GM19023 (cell line): ENCODE data around the gene ZNF367.
"Not testable (repeated sequence)": the region's sequence is repeated elsewhere in the genome, so short reads cannot be mapped to it uniquely, and the experiment has no call there.

Experiments used
- ATAC-seq: cut with Tn5 transposase; IDR thresholded peaks from one replicate; pipeline ENCODE4 v1.9.1; 2021; ENCODE audit warnings: mild to moderate bottlenecking, moderate library complexity; ENCODE audit not compliant: unreplicated experiment

Gene ZNF367

DNA sequence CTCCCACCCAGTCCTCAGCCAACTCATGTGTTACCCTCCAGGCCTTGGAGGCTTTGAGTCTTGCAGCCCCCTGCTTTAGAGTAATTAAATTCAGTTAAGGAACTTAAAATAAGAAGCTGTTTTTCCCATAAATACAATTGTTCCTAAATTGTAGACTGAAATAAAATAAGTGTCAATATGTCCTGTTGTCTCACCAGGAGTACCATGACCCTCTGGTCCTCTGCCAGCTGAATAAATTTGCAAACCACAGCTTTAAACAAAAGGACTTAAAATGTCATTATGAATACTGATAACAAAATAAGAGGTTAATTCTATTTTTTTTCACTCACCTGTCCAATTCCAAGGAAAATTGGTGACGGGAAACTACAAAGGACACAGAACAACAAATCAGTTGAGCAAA lies 50.2 kb downstream of the ZNF367 start:
- no peak for ATAC-seq

DNA sequence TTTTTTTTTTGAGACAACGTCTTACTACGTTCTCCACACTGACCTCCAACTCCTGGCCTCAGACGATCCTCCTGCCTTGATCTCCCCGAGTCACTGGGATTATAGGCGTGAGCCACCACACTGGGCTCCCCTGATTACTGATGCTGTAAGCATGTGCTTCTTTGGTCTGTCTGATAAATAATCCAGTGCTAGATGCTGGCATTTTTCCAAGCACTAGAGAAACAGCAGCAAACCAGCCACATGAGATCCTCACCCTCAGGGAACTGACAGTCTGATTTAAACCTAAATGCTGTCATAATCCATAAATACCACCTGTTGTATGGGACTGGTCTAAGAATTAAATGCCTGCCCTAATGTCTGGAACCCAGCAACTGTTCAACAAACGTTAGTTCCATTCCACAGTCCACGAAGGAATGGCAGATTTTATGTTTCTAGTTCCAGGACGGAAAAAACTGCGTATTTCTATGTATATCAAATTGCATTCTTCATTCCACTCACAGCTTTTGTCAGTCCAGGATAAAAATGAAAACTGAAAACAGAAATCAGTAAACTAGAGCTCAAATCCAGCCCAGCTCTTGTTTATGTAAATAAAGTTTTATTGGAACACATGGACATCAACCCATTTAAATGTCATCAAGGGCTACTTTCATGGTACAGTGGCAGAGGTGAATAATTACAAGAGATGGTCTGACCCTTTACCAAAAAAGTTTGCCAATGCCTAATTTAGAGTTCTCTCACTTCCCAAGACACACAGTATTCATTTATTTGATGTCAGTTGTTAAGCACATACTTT lies 54.8 kb downstream of the ZNF367 start:
- no peak for ATAC-seq

DNA sequence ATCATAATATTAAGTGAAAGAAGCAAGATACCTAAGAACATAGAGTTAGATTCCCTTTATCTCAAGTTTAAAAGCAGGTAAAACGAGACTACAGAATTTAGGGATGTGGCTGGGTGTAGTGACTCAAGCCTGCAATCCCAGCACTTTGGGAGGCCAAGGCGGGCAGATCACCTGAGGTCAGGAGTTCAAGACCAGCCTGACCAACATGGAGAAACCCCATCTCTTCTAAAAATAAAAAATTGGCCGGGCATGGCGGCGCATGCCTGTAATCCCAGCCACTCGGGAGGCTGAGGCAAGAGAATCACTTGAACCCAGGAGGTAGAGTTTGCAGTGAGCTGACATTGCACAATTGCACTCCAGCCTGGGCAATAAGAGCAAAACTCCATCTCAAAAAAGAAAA lies 56.1 kb downstream of the ZNF367 start:
- ATAC-seq, result not testable (repeated sequence)

DNA sequence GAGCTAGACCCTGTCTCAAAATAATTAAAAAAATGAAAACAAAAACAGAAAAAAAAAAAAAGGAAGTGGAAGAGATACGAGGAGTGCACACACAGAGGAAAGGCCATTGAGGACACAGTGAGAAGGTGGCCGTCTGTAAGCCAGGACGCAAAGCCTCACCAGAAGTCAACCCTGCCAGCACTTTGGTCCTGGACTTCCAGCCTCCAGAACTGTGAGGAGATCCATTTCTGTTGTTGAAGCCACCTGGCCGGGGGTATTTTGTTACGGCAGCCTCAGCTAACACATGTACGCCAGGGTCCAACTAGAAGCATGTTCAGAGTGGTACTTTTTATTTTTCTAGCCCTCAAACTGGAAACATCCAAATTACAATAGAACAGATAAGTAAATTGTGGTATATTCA lies 56.5 kb downstream of the ZNF367 start:
- ATAC-seq, result no peak

DNA sequence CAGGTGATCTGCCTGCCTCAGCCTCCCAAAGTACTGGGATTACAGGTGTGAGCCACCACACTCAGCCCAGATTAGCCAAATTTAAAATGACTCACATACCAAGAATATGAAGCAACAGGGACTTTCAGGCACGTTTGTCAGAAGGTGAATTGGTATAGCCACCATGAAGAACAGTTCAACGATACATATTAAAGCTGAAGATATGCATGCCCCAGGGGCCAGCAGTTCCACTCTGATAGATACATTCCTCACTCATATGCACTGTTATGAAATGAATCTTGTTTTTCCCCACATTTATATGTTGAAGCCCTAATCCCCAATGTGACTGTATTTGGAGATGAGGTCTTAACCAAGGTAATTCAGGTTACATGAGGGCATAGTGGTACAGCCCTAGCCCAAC lies 57.2 kb downstream of the ZNF367 start:
- no peak for ATAC-seq

DNA sequence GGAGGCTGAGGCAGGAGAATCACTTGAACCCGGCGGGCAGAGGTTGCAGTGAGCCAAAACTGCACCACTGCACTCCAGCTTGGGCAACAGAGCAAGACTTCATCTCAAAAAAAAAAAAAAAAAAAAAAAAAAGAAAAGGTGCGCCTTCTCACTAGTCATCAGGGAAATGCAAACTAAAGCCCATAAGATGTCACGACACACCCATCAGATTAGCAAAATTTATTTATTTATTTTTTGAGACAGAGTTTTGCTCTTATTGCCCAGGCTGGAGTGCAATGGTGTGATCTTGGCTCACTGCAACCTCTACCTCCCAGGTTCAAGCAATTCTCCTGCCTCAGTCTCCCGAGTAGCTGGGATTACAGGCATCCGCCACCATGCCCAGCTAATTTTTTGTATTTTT lies 57.6 kb downstream of the ZNF367 start:
- not testable (repeated sequence) for ATAC-seq

DNA sequence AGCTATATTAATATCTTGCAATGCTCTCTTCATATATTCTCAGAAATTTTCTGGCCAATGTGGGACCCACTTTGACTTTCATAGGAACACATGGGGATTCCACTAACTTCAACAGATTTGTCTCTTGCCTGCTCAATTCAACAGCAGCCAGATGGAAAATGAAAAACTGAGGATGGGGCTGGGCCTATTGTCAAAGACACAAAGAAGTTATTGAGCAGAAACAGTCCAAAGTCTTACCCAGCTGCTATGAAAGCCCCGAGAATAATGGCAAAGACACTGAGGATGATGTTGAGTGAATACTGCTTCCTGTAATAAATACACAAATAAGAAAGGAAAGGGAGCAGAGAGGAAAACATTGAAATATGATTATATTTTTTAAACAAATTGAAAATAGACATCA lies 67.3 kb downstream of the ZNF367 start:
- ATAC-seq, result no peak

DNA sequence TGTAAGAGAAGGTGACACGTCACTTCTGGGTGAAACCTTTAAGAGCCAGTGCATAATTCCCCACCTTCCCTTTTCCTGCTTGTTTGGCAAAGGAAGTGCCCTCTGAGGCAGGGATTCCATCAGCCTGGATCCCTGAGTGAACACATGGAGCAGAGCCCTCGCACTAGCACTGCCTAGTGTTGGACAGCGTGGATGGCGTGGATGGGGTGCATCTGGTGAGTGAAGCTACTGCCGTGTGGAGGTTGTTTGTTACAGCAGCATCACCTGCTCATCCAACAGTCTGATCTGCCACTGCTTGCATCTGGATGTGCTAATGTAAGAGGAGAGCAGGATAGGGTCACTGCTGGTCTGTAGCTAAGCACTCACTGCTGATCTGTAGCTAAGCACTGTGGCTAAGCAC lies 69.9 kb downstream of the ZNF367 start:
- ATAC-seq, result no peak

DNA sequence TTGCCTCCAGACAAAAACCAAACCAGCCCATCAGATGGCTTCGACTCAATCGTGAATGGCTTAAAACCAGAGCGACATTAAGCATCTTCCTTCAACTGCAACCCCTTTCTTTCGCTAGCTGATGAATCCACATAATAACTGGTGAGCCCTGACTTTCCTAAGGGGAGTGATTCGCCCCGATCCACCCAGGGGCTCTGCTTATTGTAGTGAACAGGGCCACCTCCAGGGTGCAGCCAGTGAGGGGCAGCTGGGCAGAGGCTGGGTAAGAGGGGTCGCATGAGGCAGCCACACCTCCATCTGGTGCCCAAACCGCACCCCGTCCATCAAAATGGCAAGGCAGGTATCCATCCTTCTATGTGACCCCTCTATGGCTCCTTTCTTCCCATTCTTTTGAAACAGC lies 72.6 kb downstream of the ZNF367 start:
- ATAC-seq, result no peak

DNA sequence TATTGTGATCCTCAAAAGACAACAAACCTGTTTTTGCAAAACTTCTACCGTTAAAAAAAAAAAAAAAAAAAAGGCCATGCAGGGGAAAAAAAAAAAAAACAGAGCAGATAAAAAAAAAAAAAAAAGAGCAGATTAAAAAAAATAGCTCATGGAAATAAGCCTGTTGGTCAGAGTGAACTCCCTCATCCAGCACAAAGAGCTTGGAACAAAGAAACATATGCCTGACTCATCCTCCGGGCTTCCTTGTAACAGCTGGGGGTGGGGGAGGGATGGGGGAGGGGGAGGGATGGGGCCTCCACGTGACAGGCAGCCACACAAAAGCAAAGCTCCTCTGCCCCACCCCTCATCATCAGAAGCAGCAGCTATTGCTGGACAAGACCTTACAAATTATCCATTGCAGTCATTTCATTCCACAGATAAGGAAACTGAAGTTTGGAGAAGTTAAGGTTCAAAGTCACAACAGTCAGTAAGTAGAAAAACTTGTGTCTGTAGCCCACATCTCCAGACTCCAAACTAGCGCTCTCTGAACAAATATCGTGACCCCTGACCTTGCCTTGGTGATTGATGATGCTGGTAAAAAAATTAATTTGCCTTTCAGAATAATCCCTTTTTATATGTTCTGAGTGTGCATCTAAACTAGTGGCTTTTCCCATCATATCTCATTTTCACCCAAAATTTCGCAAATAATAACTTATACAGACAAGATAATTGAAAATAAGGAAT lies 73.6 kb downstream of the ZNF367 start:
- ATAC-seq, result no peak

DNA sequence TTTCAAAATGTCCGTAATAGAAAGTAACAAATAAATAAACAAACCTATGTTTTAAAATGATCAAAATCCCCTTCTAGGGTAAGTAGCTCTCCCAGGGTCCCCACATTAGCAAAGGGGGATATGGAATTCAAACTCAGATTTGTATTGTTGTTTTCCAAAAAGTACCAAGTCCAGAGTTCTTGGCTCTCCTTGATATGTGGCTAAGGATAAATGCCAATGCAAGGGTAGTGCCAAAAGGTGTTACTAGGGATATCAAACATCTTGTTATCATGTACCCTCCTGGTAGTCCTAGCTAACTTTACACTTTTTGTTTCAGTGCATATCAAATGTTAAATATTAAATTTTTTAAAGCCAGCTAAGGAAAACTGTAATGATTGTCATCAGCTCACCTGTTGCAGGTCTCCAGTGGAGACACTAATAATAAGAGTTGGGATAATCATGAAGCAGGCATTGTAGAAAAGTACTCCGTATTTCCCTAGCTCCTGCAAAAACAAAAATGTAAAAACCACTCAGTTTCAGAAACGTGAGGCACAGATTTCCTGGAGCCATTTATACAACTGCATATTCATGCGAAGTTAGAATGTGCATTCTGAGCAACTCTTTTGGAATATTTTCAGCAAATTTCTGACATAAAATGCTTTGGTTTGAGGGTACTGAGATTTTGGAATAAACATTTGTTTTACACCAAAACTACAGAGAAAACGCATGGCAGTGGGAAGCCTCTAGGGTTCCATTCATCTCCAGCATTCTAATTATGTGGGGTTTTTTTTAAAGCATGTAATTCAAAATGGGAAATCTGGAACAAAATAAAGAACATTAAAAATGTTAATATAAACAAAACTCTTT lies 74.4 kb downstream of the ZNF367 start:
- ATAC-seq, result no peak

DNA sequence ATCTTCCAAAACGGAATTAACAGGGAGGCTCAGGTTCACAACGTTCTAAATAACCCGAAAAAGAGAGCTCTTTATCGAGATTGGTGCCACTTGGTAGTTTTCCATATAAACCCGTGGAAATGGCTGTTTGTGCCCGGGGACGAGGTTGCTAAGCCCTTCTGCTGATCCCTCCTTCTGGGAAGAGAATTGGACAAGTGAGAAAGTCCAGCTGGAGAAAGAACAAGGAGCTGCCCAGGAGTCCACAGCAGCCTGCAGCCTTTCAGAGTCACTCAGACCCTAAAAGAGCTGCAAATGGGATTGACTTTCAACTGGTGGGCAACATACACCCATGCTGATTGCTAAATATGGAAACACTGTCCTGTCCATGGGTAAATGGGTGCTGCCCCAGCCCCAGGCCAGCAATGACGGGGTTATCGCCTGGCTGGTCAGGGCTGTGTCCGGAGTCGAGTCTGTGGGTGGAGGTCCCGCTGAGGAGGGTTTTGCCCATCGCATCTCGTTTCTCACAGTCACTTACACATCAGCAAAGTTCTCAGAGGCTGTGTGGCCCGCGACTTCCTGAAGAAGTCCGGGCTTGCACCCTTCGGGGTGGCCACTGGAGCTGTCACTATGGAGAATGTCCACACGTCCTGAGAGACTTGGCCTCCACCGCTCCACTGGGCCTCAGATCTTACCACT lies 75.5 kb downstream of the ZNF367 start:
- no peak for ATAC-seq

DNA sequence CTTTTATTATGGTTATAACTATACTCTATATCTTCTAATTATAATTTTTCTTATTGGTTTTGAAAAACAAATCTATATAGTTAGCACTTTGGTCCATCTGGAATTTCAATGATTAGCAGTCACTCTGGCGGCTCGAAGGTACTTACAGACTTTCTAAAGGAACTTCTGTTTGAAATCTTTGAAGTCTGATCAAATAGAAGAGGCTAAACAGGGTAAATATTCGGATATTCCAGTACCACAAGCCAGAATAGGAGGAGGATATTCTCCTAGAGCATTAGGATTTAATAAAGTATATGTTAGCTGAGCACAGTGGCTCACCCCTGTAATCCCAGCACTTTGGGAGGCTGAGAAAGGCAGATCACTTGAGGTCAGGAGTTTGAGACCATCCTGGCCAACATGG lies 77.5 kb downstream of the ZNF367 start:
- no peak for ATAC-seq

DNA sequence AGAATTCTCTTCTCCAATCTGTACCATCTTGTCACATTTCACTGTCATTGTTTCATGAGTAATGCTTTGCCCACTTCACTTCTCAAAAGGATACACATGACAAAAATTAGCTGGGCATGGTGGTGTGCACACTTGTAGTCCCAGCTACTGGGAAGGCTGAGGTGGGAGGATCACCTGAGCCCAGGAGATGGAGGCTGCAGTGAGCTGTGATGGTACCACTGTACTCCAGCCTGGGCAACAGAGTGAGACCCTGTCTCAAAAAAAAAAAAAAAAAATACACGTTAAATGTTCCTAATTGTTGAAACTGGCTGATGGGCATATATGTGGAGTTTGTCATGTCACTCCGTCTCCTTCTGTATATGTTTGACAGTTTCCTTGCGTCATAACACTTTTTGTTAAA lies 79.9 kb downstream of the ZNF367 start:
- ATAC-seq, result no peak
